HG02970 (cell line): ENCODE measurements around the gene HBEGF.

Source experiments
- ATAC-seq: cut with Tn5 transposase; IDR thresholded peaks from one replicate; pipeline ENCODE4 v1.9.1; 2021; ENCODE audit warnings: mild to moderate bottlenecking, moderate library complexity, moderate number of reproducible peaks; ENCODE audit not compliant: unreplicated experiment, low FRiP score

The HBEGF gene, protein sequence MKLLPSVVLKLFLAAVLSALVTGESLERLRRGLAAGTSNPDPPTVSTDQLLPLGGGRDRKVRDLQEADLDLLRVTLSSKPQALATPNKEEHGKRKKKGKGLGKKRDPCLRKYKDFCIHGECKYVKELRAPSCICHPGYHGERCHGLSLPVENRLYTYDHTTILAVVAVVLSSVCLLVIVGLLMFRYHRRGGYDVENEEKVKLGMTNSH

DNA sequence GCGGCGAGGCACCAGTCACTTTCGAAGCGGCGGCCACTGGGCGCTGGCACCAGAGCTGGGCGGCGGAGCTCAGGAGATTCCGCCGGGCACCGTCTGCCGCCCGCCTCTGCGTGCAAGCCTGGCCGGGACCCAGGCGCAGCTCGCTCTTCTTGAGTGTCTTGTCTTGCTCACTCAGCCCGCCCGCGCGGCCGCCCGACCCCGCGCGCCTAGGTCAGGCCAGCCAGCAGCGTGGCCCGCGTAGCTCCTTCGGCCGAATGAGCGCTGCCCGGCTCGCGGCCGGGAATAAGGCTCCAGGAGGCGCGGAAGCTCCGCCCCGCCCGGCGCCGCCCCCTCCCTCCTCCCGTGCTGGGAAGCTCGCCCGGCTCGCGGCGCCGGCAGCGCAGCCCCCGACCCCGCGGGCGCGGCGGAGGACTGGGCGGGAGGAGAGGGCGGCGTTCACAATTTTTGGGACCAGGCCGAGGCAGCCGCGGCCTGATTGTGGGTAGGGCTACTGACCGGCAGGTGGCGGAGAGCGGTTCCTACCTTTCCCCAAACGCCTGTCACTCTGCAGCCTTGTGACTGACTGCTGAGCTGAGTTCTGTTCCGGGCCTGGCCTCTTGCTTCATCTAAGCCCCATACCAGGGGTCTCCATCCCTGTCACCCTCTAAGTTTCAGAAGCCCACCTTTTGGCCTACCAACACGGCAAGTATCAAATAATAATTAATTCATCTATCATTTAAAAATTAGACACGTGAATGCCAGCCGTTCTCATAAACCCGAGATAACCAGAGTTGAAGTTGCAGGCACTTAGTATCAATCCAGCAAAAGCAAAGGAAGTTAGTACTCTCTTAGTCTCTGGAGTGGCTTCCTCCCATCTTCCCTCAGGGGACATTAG lies at the start of gene HBEGF:
HBEGF (minus strand) TSS at position 256 of the 874 bp plus-strand sequence. CDS start 275 bp downstream, outside the sequence.
- ATAC-seq = no peak

DNA sequence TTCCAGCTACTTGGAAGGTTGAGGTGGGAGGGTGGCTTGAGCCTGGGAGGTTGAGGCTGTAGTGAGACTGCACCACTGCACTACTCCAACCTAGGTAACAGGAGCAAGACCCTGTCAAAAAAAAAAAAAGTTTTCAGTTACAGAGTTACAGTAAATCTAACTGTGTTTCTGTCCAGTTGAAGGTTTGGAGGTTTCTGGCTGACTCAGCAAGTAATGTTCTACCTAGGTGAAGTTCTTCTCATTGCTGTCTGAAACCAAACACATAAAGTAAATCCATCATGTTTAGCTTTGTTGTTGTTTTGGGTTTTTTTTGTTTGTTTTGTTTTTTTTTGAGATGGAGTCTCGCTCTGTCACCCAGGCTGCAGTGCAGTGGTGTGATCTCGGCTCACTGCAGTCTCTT lies 47.3 kb upstream of the HBEGF start:
- no peak for ATAC-seq

DNA sequence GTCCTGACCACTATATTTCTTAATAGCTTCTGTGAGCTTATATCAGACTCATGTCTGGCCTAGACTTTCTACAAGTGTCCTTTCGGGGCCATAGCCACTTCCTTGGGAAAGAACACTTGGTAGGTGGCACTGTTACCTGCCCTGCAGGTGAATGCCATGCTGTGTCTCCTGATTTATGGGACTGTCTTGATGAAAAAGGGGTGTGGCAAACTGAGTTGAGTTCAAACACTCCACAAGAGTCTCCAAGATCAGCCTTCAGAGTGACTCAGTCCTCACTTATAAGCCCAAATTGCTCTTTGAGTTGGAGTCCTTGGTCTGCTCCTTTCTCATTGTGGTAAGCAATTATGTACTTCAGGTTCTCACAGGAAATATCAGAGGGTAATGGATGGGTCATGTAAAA lies 45.3 kb upstream of the HBEGF start:
- ATAC-seq = no peak

DNA sequence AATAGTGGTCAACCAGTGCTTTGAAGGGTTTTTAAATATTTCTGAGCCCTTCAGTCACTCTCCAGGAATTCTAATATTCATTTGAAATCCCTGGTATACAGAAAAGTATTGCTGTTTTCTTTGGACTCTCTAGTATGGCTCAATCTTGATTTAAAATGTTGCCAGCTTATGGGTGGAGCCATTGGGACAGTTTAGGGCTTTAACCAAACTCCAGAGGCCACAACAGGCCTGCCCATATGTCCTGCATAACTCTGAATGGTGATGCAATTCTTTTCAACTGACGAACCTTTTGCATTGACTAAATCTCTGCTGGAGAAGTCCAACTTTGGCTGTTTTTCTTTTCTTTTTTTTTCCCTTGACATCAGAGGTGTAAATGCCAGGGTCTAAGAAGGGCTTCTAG lies 44.9 kb upstream of the HBEGF start:
- ATAC-seq = no peak

DNA sequence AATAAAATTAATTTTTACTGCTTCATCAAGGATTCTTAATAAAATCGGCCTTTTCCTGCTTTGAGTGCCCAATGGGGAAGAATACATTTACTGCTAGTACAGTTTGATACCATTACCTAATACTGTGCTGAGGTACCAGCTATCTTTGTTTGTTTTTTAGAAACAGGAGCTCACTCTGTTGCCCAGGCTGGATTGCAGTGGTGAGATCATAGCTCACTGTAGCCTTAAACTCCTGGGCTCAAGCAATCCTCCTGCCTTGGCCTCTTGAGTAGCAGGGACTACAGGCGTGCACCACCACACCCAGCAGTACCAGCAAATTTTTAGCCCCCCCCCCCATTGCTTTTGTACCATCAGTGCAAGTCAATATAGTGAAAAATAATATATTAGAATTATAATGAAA lies 41.6 kb upstream of the HBEGF start:
- ATAC-seq = no peak

DNA sequence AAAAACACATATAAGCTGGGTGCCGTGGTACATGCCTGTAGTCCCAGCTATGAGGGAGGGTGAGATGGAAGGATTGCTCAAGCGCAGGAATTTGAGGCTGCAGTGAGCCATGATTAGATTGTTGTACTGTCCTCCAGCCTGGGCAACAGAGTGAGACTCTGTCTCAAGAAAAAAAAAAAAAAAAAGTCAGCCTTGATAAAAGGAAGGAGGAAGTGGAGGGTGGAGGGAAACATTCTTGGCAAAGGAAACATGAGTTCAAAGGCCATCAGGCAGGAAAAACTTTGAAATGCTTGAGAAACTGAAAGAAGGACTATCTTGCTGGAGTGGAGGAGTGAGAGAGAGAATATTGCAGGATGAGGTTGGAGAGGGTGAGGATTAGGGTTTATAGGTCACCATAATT lies 36.9 kb upstream of the HBEGF start:
- no peak for ATAC-seq

DNA sequence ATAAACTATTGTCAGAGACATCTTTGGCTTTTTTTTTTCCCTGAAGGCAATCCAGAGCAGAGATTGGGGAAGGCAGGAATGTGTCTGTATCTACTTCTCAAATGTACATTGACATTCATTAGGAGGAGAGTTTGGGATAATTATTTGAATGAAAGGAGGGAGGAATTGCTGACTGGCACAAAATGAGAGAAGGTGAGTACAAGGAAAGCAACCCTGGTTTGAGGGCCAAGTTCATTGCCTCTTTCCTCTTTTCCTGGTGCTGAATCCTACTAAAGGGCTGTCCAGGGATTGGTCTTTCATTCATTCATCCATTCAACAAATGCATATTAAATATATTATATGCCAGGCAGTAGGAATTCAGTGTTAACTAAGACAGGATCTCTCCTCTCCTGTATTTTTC lies 36.5 kb upstream of the HBEGF start:
- no peak for ATAC-seq

DNA sequence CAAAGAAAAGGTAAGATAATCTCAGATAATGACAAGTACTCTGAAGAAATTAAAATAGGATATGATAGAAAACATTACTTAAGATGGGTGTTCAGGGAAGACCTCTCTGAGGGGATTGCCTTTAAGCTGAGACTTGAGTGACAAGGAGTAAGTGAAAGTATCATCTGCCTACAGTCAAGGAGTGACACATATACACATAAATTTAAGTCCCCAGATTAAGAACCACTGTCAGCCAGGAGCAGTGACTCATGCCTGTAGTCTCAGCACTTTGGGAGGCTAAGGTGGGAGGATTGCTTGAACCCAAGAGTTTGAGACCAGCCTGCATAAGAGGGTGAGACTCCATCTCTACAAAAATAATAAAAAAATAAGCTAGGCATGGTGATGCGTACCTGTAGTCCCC lies 35.6 kb upstream of the HBEGF start:
- ATAC-seq = no peak

DNA sequence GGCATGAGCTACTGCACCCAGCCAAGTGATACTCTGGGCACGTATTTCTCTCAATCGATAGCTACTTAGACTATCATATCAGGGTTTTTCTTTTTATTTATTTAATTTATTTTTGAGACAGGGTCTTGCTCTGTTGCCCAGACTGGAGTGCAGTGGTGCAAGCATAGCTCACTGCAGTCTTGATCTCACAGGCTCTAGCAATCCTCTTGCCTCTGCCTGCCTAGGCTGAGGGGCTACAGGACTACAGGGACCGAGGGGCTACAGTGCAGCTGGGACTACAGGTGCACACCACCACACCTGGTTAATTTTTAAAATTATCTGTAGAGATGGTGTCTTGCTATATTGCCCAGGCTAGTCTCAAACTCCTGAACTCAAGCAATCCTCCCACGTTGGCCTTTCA lies 34.9 kb upstream of the HBEGF start:
- ATAC-seq = no peak

DNA sequence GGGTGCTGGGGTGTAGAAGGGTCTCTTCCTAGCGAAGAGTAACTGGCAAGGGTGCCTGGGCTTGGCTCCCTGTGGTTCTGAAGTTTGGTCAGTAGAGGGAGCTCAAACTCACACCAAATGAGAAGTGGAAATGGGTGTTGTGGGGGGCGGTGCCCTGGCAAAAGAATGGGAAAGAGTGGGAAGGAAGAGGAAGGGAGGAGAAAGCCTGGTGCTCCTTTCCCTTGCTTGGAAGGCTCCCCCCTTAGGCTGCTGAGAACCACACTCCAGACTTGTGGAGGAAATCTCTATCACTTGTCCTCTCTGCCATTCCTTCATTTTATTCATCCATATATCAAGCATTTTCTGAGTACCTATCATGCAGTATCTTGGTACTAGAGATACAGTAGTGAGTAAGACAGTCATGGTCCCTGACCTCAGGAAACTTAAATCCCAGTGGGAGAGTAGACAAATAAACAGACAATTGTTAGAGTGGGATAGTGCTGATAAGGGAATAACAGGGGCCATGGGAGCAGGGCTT lies 26.6 kb upstream of the HBEGF start:
- no peak for ATAC-seq

DNA sequence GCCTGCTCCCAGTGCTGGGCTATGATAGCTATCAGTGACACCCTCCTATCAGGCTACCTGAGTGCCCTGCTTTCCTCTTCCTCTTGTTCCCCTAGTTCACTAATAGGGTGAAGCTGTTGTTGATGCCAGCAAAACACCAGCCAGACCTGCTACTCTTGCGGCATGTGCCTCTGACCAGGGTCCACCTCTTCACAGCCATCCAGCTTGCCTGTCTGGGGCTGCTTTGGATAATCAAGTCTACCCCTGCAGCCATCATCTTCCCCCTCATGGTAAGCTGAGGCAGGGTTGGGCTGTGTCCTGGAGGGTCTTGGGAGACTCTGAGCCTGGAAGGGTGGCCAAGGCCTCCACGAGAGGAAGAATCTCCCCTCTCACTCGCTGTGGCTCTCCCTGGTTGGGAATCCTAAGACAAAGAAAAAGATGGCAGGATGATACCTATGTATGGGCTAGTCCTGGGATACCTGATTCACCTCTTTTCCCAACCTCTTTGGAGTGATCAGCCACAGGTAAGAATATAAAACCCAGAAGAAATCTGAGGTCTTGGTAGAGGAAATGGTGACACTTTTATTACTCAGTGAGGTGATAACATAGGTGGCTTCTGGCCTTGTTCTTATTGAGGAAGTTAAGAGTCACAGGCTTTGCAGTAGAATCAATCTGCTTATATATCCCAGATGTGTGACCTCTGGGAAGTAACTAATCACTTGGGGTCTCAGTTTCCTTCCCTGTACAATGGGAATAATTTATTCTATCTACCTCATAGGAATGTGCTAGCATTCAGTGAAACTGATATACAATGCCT lies 25.2 kb upstream of the HBEGF start:
- ATAC-seq = no peak

DNA sequence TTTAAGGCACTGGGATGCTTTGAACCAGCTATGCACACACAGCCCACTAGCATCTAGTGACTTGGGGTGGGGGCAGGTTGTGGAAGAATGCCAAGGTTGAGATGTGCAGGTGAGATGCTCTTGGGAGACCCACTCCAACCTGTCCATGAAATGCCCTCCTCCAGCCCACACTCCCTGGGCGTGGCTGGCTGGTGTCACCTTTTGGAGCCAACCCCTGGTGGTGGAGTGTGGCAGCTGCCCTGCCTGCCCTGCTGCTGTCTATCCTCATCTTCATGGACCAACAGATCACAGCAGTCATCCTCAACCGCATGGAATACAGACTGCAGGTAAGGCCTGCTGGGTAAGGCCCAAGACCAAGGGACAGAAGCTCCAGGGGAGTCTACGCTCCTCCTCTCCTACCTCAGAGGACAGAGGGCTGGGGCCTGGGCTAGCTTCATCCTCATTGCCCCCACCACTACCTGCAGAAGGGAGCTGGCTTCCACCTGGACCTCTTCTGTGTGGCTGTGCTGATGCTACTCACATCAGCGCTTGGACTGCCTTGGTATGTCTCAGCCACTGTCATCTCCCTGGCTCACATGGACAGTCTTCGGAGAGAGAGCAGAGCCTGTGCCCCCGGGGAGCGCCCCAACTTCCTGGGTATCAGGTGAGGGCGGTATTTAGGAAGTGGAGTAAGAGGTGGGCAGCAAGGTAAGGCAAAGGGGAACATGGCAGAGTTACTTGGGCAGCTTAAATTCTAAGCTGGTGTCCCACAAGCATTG lies 21.0 kb upstream of the HBEGF start:
- ATAC-seq = no peak

DNA sequence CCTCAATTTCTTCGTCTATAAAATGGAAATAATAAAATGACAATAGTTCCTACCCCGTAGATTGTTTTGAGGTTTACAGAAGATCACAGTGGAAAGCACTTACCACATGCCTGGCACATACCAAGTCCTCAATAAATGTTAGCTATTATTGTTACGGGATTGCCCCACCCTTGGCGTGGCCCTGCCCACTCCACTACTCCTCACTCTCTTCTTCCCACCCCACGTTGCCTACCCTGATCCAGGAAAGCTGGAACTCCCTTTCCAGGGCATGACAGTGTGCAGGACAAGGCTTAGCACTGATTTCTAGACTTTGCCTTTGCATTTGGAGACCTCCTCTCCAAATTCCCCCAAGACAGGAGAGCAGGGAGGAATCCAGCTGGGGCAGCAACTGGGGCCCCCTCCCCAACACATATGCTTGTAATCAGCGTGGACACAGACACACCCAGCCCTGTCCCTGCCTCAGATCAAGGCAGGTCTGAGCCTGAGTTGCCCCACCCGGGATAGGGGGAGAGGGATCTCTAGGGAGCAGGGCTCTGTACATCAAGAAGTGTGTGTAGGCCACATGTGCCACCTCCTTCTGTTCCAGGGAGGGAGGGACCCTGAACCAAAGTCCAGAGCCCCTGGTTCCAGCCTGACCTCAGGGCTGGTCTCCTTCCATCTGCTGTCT lies 20.3 kb upstream of the HBEGF start:
- ATAC-seq = no peak

DNA sequence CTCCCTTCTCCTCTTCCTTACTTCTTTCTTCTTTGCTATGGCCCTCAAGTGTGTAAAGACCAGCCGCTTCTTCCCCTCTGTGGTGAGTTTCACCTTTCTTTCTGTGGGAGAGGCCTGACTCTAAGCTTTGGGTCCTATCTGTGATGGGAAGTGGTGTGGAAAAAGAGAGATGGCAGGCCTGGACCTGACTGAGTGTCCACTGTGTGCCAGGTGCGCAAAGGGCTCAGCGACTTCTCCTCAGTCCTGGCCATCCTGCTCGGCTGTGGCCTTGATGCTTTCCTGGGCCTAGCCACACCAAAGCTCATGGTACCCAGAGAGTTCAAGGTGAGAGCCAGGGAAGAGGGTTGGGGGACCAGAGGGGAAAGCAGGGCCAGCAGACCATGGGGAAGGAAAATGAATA lies 19.5 kb upstream of the HBEGF start:
- no peak for ATAC-seq

DNA sequence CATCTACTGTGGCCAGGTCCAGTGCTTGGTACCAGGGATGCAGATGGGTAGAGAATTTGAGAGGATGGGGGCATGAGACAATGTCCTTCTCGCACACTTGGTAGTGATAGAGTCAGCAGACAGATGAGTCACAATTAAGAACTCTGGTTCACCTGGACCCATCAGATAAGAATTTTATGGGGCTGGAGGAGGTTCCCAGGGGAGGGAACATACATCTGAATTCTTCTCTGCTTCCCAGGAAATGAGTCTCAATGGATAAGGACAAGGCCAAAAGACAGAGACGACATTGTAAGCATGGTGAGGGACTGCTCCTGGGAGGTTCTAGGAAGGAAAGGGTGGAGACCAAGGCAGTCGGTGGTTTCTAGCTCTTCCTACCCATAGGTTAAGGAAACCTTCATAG lies 18.9 kb upstream of the HBEGF start:
- ATAC-seq = no peak

DNA sequence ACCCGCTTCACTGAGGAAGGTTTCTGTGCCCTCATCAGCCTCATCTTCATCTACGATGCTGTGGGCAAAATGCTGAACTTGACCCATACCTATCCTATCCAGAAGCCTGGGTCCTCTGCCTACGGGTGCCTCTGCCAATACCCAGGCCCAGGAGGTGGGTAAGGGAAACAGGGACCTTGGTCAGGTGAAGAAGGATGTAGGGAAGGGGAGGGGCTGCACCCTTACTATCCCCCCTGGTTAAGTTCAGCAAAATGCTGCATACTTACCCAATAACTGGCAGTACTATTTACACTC lies 18.0 kb upstream of the HBEGF start:
- no peak for ATAC-seq

DNA sequence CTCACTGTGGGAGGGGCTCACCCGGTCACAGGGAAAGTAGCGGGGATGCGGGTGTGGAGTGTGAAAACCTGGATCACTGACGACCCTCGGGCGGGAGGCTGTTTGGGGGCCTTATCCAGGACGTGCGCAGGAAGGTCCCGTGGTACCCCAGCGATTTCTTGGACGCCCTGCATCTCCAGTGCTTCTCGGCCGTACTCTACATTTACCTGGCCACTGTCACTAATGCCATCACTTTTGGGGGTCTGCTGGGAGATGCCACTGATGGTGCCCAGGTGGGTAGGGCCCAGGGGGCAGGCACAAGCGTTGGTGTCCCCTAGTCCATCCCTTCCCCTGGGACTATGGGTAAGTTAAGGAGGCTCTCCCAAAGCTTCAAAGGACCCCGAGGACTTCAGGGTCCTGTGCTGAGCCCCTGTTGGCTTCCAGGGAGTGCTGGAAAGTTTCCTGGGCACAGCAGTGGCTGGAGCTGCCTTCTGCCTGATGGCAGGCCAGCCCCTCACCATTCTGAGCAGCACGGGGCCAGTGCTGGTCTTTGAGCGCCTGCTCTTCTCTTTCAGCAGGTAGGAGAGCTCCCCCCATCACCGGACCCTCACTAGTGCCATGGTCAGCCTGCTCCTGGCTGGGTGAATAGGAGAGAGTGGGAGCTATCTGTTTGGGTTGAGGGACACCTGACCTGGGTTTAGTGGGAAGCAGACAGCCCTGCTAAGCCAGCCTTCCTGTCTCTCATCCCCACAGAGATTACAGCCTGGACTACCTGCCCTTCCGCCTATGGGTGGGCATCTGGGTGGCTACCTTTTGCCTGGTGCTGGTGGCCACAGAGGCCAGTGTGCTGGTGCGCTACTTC lies 17.4 kb upstream of the HBEGF start:
- ATAC-seq = no peak

DNA sequence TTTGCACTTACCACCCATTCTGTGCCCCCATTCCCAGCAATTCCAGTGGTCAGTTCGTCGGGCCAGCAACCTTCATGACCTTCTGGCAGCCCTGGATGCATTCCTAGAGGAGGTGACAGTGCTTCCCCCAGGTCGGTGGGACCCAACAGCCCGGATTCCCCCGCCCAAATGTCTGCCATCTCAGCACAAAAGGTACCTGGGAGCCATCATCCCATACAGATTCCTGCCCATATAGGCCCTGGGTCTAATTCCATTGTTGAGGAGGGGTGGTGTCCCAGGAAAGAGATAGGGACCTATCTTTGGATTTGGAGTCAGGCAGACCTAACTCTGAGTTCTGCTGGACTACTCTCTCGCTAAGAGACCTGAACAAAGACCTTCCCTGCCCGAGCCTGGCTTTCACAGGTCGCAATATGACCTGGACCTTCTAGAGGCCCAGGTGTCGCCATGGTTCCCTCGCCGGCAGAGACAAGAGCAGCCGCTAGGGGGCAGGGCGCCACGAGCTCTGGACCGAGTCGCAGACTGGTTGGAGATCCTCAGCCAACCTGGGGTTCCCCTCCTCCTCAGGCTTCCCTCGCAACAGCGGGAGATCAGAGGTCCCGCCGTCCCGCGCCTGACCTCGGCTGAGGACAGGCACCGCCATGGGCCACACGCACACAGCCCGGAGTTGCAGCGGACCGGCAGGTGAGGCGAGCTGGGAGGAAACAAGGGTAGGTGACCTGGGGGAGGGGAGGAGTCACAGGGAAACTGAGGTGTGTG lies 16.6 kb upstream of the HBEGF start:
- ATAC-seq = peak; percentile 72
